Measurements from ENCODE around the gene SDC3. TPM values are rescaled to one million over a fixed set of nuclear protein-coding genes. Genes with fewer than 3 reads are reported as not detected.

Gene SDC3
- total and polyA plus RNA-seq, 7 donors = 2.4 to 91.1 (median 29.9) TPM

DNA sequence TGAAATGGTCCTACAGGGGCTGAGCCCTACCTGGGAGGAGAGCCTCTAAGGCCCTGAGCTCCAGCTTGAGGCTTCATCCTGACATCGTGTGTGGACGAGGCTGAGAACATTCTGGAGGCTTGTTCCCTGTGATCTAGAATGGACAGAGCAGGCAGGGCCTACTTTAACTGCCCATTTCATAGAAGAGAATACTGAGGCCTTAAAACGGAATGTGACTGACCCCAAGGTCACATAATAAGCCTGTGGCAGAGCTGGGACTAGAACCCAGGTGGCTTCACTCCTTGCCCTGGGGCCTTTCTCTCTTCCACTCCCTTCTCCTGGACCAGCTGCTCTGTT lies 6.0 kb upstream of the SDC3 start:
- DNase-seq = no peak
- peaks cover 2 to 19% (median 10%) of the 10 kb centered on the region in 4 donors for H3K4me1 ChIP-seq
- no peaks in the 10 kb centered on the region for H3K9me3 ChIP-seq
- no peak for TF ChIP-seq POLR2AphosphoS5 (IDR thresholded peaks at IDR 0.05)
- TF ChIP-seq, protein P1, sequence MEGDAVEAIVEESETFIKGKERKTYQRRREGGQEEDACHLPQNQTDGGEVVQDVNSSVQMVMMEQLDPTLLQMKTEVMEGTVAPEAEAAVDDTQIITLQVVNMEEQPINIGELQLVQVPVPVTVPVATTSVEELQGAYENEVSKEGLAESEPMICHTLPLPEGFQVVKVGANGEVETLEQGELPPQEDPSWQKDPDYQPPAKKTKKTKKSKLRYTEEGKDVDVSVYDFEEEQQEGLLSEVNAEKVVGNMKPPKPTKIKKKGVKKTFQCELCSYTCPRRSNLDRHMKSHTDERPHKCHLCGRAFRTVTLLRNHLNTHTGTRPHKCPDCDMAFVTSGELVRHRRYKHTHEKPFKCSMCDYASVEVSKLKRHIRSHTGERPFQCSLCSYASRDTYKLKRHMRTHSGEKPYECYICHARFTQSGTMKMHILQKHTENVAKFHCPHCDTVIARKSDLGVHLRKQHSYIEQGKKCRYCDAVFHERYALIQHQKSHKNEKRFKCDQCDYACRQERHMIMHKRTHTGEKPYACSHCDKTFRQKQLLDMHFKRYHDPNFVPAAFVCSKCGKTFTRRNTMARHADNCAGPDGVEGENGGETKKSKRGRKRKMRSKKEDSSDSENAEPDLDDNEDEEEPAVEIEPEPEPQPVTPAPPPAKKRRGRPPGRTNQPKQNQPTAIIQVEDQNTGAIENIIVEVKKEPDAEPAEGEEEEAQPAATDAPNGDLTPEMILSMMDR (IDR thresholded peaks at IDR 0.05) = no peak
- no peak for TF ChIP-seq EP300 (IDR thresholded peaks at IDR 0.05)
- TF ChIP-seq POLR2A (IDR thresholded peaks at IDR 0.05) = no peak
- no peak overlapping the region for H3K4me3 ChIP-seq
- intact Hi-C loops (cut with DNase I) = no loop called here
- H3K36me3 ChIP-seq = no peaks in the 10 kb centered on the region
- H3K27me3 ChIP-seq = no peaks in the 10 kb centered on the region
- 84 to 92% methylated on average over 3 of the region's 3 CpGs for WGBS, 2 donors
- no peak overlapping the region for H3K27ac ChIP-seq

DNA sequence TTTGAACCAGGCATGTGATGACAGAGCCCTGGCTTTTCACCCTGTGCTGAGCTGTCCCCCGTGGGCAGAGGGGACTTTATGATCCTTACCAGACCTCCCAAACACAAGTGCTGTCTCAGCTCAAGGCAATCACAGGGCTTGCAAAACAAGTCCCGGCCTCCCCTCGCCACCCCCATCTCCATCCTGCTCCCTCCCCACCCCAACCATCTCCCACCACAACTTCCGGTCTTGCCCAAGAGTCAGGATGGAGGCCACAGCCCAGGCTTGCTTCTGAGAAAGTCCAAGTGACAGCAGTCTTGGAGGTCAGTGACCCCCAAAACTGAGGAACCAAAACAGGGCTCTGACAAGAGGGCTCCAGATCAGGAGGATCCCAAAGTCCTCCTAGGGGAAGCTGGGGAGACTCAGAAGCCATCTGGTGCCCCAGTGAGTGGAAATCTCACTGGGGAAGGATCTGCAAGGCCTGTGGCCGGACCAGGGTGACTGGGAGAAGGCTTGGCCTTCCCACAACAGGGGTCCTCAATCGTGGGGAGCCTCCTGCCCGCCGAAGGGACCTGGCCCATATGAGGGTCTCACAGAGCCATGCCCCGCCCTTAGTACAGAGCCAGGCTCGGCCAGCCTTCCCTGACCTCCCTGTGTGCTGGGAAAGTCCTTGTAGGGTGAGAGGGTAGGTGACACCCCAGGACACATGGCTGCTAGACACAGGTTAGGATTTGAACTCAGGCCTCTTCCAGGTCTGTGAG lies 4.5 kb upstream of the SDC3 start:
- Histone ChIP-seq H3K4me3 (no peak overlapping the region), H3K36me3 (no peaks in the 10 kb centered on the region), H3K4me1 (peaks cover 2 to 27% (median 17%) of the 10 kb centered on the region in 4 donors), H3K27ac (peak overlapping the region; percentile 26 to 42 (median 39)), H3K9me3 (no peaks in the 10 kb centered on the region), H3K27me3 (no peaks in the 10 kb centered on the region)
- peak; percentile 83 for DNase-seq
- intact Hi-C loops (cut with DNase I) = no loop called here
- TF ChIP-seq POLR2AphosphoS5 (IDR thresholded peaks at IDR 0.05) = no peak
- TF ChIP-seq EP300 (IDR thresholded peaks at IDR 0.05) = no peak
- TF ChIP-seq, protein P1 (IDR thresholded peaks at IDR 0.05) = no peak
- TF ChIP-seq POLR2A (IDR thresholded peaks at IDR 0.05) = no peak
- 81 to 86% methylated on average over 10 of the region's 10 CpGs for WGBS, 2 donors

DNA sequence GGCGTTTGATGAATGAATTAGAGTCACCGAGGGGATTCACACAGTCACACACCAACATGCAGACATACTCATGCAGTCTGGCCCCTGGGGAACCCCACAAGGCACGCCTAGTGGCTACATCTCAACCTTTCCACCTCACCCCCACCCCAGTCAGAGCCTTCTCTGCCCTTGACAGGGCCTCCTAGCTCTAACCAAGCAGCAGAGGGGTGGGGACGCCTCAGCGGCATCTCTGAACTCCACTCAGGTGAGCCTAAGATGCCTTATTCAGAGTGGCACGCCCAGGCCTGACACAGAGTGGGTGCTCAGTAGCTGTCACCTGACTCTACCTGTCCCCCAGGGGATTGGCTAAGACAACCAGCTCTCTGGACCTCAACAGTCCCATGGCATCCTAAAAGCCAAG lies 3.7 kb upstream of the SDC3 start:
- TF ChIP-seq POLR2A (IDR thresholded peaks at IDR 0.05) = no peak
- no peak for TF ChIP-seq POLR2AphosphoS5 (IDR thresholded peaks at IDR 0.05)
- TF ChIP-seq, protein P1 (IDR thresholded peaks at IDR 0.05) = no peak
- no peak for TF ChIP-seq EP300 (IDR thresholded peaks at IDR 0.05)
- peak; percentile 45 for DNase-seq
- Histone ChIP-seq H3K9me3 (no peaks in the 10 kb centered on the region), H3K4me1 (peaks cover 2 to 31% (median 18%) of the 10 kb centered on the region in 4 donors), H3K4me3 (no peak overlapping the region), H3K36me3 (no peaks in the 10 kb centered on the region), H3K27me3 (no peaks in the 10 kb centered on the region), H3K27ac (peak overlapping the region in 1 of 4 donors; percentile 28)
- intact Hi-C loops (cut with DNase I) = no loop called here
- WGBS, 2 donors = 85 to 87% methylated on average over 6 of the region's 6 CpGs

DNA sequence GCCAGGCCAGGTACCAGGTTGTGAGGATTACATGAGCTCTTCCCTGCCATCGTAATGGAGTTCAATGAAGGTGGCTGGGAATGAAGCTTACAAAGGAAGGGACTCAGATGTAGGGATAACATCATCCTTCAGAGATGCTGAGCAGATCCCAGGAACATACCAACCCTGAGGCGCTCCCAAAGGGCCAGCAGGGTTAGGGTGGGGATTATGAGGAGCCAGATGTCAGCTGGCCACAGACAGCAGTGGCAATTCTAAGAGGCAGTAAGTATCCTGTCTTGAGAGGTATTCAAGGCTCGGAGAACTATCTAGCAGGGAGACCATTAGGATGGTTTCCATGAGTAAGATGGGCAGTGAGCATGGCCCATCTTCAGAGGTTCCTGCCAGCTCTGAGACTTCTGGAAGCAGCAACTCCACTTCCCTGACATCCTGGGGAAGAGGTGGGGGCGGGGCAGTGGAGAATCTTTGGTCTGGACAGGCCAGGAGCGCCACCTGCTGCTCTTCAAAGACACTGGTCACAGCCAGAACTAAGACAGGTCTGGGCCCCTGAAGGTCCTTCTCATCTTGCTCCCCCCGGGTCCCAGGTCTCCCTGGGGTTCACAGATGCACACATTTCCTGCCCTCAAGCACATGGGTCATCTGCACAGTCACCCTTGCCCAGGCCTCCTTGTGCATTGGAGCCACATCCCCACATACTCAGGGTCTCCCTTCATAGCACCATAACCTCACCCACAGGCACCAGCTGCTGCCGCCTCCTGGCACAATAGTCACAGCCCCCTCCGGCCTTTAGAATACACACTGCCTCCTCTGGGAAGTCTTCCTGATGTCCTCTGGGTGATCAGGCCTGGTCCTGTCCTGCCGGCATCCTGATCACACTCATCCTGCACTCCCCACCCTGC lies 2.7 kb upstream of the SDC3 start:
- DNase-seq = peak; percentile 96
- no peaks in the 10 kb centered on the region for H3K9me3 ChIP-seq
- no peak overlapping the region for H3K4me3 ChIP-seq
- H3K4me1 ChIP-seq = peaks cover 2 to 40% (median 27%) of the 10 kb centered on the region in 4 donors
- 32 to 44% methylated on average over 9 of the region's 9 CpGs for WGBS, 2 donors
- peak overlapping the region in 3 of 4 donors; percentile 85 to 89 (median 89) for H3K27ac ChIP-seq
- H3K27me3 ChIP-seq = no peaks in the 10 kb centered on the region
- no peaks in the 10 kb centered on the region for H3K36me3 ChIP-seq
- intact Hi-C loops (cut with DNase I) = loop anchor here (1.0 kb wide), 3 partner anchors 110 to 192 kb away; no protein-coding TSS in a partner anchor
- TF ChIP-seq, protein P1 (IDR thresholded peaks at IDR 0.05) = peak; percentile 83 to 90 (median 88)
- TF ChIP-seq POLR2AphosphoS5 (IDR thresholded peaks at IDR 0.05) (peak in 2 of 4 donors; percentile 19 to 30), POLR2A (IDR thresholded peaks at IDR 0.05) (no peak), EP300 (IDR thresholded peaks at IDR 0.05) (no peak)

All from sigmoid colon (tissue), 7 donors.